ENCODE measurements around the gene TSPAN17. TPM values are rescaled to one million over a fixed set of nuclear protein-coding genes. Genes with fewer than 3 reads are reported as not detected.

TSPAN17 gene
- total RNA-seq, 2 experiments from 2014 or later = 31.5 to 39.2 TPM

DNA sequence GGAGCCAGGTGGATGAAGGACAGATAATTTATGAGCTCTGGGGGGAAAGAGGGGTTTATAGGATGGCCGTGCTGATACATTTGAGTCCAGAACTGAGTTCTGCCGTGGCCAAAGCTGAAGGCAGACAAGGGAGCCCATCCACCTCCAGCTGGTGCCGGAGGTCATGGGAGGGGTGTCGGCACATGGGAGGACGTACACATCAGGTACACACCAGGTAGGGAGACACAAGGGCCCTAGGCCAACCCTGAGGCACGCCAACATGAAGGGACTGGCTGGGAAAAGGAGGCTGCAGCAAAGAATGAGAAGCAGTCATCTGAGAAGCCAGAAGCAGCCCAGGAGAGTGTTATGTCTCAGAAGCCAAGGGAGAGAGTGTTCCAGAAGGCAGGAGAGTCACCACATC is 35.3 kb upstream of the TSPAN17 start:
- peaks cover 13% of the 10 kb centered on the region for H3K4me1 Mint-ChIP-seq
- no peaks in the 10 kb centered on the region for H3K9me3 Mint-ChIP-seq (ENCODE audit: low read depth)
- ATAC-seq = no peak
- peaks cover 57% of the 10 kb centered on the region for H3K27me3 Mint-ChIP-seq
- H3K4me3 Mint-ChIP-seq = no peak overlapping the region
- CTCF ChIA-PET = interaction anchor here (1.3 kb wide), 1 partner anchor 75 kb away, joined by 3 read pairs; the partner anchor contains the start of gene RNF44
- H3K27ac Mint-ChIP-seq = no peak overlapping the region
- no peaks in the 10 kb centered on the region for H3K36me3 Mint-ChIP-seq
- no peak for DNase-seq

DNA sequence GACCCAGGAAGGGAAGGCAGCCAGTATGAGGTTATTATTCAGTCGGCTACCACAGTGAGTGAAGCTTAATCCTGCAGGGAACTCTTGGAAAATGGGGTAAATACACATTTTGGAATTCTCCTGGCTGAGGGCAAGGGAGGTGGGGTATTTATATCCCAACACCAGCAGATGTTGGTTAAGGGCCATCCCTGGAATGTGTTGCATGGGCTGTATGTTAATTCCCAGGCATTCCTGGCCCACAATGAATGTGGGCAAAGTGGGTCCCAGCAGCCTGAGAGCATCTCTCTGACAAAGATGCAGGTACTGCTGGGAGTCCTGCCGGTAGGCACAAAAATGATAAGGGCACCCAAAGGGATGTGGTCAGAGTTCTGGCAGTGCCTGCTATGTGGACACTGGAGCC is 34.4 kb upstream of the TSPAN17 start:
- CTCF ChIA-PET = interaction anchor here (0.9 to 1.3 kb wide), 3 partner anchors 15 to 76 kb away, joined by 3 read pairs; partner anchors contain the start of gene RNF44
- DNase-seq = no peak
- no peak overlapping the region for H3K27ac Mint-ChIP-seq
- peaks cover 66% of the 10 kb centered on the region for H3K27me3 Mint-ChIP-seq
- no peak overlapping the region for H3K4me3 Mint-ChIP-seq
- ATAC-seq = no peak
- H3K36me3 Mint-ChIP-seq = no peaks in the 10 kb centered on the region
- H3K4me1 Mint-ChIP-seq = peaks cover 13% of the 10 kb centered on the region
- no peaks in the 10 kb centered on the region for H3K9me3 Mint-ChIP-seq (ENCODE audit: low read depth)

DNA sequence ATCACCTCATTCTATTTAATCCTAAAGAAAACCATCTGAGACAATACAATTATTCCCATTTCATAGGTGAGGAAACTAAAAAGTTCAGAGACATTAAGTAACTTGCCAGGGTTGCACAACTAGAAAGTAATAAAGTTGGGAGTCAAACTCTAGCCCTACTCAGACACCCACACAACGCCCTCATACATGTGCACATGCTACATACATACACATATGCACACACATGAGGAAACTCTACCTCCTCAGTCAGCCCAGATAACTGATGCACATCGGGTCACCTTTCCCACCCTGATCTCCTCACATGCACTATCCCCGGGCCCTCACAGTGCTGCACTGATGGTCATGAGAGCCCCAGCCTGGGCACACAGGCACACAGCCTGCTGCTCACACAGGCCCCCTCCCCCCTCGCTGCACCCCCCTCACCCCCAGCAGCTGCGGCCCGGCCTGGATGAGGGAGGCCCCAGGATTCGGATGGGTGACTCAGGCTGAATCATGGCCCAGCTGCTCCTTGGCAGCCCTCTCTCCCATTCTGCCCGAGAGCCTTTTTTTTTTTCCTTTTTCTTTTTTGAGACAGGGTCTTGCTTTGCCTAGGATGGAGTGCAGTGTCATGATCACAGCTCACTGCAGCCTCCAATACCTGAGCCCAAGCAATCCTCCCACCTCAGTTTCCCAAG is 32.3 kb upstream of the TSPAN17 start:
- Mint-ChIP-seq H3K4me1 (peaks cover 13% of the 10 kb centered on the region), H3K27ac (no peak overlapping the region), H3K36me3 (no peaks in the 10 kb centered on the region), H3K27me3 (peaks cover 76% of the 10 kb centered on the region), H3K4me3 (no peak overlapping the region), H3K9me3 (ENCODE audit: low read depth) (no peaks in the 10 kb centered on the region)
- DNase-seq (no peak), ATAC-seq (no peak)
- CTCF ChIA-PET = no interaction called here

DNA sequence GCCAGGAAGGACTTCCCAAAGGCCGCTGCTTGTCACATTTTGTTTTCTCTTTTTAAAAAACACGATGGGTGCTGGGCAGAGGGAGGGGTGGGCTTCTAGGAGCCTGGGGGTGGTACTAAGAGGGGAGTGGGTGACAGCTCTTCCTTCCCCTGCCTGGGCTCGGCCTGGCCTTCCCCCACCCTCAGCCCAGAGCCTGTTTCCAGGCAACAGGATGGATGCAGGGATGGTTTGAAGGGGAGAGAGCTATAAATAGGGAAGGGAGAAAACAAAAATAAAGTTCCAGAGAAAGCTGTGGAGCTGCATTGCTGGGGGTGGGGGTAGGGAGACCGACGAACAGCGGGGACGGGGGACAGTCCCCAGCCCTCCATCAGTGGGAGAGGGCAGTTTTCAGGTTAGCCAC is 30.8 kb upstream of the TSPAN17 start:
- no peak for ATAC-seq
- peaks cover 87% of the 10 kb centered on the region for H3K27me3 Mint-ChIP-seq
- H3K27ac Mint-ChIP-seq = no peak overlapping the region
- no peak overlapping the region for H3K4me3 Mint-ChIP-seq
- no peak for DNase-seq
- H3K4me1 Mint-ChIP-seq = peaks cover 14% of the 10 kb centered on the region
- CTCF ChIA-PET = interaction anchor here (1.2 kb wide), 1 partner anchor 43 kb away, joined by 3 read pairs; no protein-coding TSS in a partner anchor
- H3K36me3 Mint-ChIP-seq = no peaks in the 10 kb centered on the region
- no peaks in the 10 kb centered on the region for H3K9me3 Mint-ChIP-seq (ENCODE audit: low read depth)

DNA sequence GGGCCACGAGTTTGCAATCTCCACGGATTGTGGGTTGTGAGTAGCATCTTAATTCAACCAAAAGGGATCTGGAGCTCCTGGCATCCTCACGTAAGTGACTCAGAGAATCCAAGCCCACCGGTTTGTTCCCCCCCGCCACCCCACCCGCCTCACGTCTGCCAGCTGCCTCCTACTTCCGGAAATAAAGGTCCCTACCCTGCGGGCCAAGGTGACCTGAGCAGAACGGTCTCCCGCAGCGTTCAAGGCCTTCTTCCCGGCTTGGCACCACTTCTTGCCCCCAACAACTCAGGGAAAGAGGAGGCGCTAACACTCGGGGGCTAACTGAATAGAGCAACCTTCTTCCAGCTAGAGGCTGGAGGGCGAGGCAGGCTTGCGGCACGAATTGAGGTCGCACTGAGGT is 28.5 kb upstream of the TSPAN17 start:
- H3K27ac Mint-ChIP-seq = no peak overlapping the region

DNA sequence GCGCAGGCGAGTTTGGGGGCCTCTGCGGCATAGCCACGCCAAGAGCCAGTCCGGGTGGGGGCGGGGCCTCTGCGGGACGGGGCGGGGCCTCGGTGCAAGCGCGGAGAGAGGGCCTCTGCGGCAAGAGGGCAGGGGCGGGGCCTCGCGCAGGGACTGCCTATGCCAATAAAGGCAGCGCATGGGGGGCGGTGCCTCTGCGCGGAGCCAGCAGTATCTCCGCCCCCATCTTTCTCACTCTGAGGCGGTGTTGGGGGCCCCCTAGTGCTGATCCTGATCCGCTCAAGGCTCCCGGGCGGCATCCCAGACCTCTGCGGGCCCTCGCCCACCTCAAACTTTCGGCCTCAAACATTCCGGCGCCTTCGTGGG is 28.1 kb upstream of the TSPAN17 start:
- no peaks in the 10 kb centered on the region for H3K36me3 Mint-ChIP-seq
- peaks cover 12% of the 10 kb centered on the region for H3K4me1 Mint-ChIP-seq
- CTCF ChIA-PET = interaction anchor here (0.6 to 0.9 kb wide), 2 partner anchors 46 to 201 kb away, joined by 3 to 4 read pairs; no protein-coding TSS in a partner anchor
- H3K27ac Mint-ChIP-seq = no peak overlapping the region
- H3K27me3 Mint-ChIP-seq = peaks cover 82% of the 10 kb centered on the region
- ATAC-seq (peak; percentile 99), DNase-seq (peak; percentile 92)
- no peak overlapping the region for H3K4me3 Mint-ChIP-seq
- H3K9me3 Mint-ChIP-seq (ENCODE audit: low read depth) = no peaks in the 10 kb centered on the region

More for the DNA sequence above, 28.5 kb upstream of the TSPAN17 start:
- DNase-seq (no peak), ATAC-seq (no peak)
- H3K4me3 Mint-ChIP-seq = no peak overlapping the region
- H3K36me3 Mint-ChIP-seq = no peaks in the 10 kb centered on the region
- peaks cover 81% of the 10 kb centered on the region for H3K27me3 Mint-ChIP-seq
- H3K9me3 Mint-ChIP-seq (ENCODE audit: low read depth) = no peaks in the 10 kb centered on the region
- CTCF ChIA-PET = interaction anchor here (0.6 to 1.1 kb wide), 2 partner anchors 14 to 201 kb away, joined by 3 to 4 read pairs; no protein-coding TSS in a partner anchor
- peaks cover 12% of the 10 kb centered on the region for H3K4me1 Mint-ChIP-seq

DNA sequence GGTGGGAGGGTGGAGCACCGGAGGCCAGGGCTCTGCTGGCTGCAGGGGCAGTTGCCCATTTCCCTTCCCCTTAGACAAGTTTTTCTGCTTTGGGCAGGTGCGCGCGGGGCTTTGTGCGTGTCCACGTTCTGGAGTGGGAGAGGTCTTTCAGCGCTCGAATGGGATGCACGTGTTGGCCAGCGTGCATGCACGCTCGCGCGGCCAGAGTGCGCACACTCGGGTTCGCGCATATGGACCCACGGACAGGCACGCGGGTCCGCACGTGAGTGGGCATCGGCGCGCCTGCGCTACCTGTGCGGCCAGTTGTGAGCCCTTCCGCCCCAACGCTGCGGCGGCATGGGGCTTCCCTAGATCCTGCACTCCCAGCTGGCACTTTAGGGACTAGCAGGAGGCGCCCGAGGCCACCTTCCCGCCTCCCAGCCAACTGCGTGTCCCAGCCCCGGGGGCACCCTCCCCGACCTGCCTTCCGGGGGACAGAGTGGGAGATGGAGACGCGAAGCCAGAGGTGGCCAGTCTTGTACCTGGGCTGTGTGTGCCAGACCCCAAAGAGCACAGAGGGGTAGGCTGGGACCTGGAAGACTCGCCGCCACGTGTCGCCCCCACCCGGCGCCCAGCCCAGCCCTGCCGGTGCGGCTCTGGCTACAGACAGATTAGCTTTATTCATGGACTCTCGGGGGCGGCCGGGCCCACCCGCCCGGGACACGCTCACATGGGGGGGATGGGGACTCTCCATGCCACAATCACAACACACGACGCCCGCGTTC is 27.5 kb upstream of the TSPAN17 start:
- Mint-ChIP-seq H3K4me3 (no peak overlapping the region), H3K27ac (no peak overlapping the region), H3K4me1 (peaks cover 12% of the 10 kb centered on the region), H3K27me3 (peaks cover 84% of the 10 kb centered on the region), H3K9me3 (ENCODE audit: low read depth) (no peaks in the 10 kb centered on the region), H3K36me3 (no peaks in the 10 kb centered on the region)
- ATAC-seq = peak; percentile 3
- CTCF ChIA-PET = interaction anchor here (0.9 kb wide), 1 partner anchor 46 kb away, joined by 4 read pairs; no protein-coding TSS in a partner anchor
- DNase-seq = no peak

DNA sequence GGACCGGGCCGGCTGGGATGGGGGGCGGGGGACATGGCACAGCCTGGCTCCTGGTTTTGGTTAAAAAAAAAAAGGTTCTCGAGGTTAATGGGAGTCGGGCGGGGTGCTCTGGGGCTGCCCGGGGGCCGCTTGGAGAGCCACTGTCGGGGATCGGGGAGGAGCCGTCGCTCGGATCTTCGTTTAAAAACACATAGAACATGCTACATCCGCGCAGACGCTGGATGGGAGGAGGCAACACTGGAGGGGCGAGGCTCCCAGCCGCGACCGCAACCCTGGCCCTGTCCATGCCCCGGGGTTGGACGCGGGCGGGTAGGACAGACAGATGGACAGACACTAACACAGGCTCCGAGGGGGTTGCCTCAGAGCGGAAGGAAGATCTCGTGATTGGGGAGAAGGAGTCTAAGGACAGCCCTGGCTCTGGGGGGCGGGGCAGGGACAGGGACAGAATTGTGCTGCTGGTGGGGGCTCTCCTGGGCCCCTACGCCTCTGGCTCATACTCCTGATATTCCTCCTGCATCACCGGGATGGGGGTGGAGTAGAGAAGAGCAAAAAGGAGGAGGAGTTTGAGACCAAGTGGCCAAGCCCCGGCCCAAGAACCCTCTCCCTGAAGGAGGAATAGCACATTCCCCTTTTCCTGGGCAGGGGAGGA is 26.8 kb upstream of the TSPAN17 start:
- CTCF ChIA-PET = interaction anchor here (0.9 to 1.3 kb wide), 2 partner anchors 27 to 47 kb away, joined by 3 to 4 read pairs; partner anchors contain the start of gene TSPAN17
- Mint-ChIP-seq H3K9me3 (ENCODE audit: low read depth) (no peaks in the 10 kb centered on the region), H3K27me3 (peaks cover 80% of the 10 kb centered on the region), H3K36me3 (no peaks in the 10 kb centered on the region), H3K4me3 (peak overlapping the region; percentile 22), H3K27ac (no peak overlapping the region), H3K4me1 (peaks cover 12% of the 10 kb centered on the region)
- no peak for ATAC-seq
- no peak for DNase-seq

DNA sequence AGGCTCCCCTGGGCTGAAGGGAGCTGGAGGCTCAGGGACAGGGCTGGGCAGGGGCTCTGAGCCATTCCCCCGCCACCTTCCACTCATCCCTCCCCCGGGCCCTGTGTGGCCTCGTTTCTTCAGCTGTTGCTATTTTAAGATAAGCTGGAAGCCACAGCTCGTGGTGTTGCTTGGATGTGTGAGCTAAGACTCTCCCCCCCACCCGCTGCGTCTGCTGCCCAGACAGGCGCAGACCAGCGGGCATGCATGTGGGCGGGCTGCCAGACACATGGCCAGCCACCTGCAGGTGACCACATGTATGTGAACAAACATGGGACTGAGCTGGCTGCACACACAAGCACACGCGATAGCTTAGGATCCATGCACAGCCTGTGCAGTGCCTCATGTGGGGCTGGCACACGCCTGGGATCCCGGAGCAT is 25.6 kb upstream of the TSPAN17 start:
- no peak overlapping the region for H3K4me3 Mint-ChIP-seq
- H3K27me3 Mint-ChIP-seq = peaks cover 74% of the 10 kb centered on the region
- no peak for DNase-seq
- no peaks in the 10 kb centered on the region for H3K9me3 Mint-ChIP-seq (ENCODE audit: low read depth)
- H3K27ac Mint-ChIP-seq = no peak overlapping the region
- H3K4me1 Mint-ChIP-seq = peaks cover 12% of the 10 kb centered on the region
- no peak for ATAC-seq
- CTCF ChIA-PET = interaction anchor here (1.2 to 1.5 kb wide), 4 partner anchors 25 to 190 kb away, joined by 3 to 6 read pairs (median 4); partner anchors contain the start of gene TSPAN17
- H3K36me3 Mint-ChIP-seq = no peaks in the 10 kb centered on the region

DNA sequence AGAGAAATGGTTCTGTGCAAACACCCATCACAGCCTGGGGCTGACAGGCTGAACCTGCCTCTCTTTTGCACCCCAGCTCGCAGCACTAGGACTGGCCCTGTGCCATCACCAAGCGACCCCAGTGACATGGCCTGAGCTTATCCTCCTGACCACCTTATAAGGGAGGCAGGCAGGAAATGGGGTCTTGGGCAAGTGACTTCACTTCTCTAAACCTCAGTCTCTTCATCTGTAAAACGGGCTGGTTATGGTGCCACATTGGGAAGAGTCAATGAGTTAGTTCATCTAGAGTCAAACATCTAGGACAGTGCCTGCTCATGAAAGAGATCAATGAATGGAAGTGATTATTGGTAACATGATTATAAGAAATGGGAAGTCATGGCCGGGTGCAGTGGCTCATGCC is 23.1 kb upstream of the TSPAN17 start:
- DNase-seq = no peak
- H3K4me1 Mint-ChIP-seq = peaks cover 18% of the 10 kb centered on the region
- CTCF ChIA-PET = interaction anchor here (0.6 kb wide), 1 partner anchor 206 kb away, joined by 3 read pairs; no protein-coding TSS in a partner anchor

DNA sequence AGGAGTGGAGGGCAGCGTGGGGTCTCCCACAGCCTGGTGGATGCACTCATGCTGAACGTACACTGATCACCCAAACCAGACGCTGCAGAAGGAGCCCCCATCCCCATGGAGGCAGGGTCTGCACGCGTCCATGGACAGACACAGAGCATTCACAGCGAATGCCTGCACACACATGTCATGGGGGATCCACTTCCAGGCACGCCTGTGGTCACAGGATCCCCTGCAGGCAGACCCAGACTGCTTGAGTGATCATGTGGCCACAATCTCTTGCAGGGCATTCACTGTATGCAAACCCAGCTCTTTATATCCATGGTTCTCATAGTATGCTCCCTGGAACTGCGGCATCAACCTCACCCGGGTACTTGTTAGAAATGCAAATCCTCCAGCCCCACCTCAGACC is 22.3 kb upstream of the TSPAN17 start:
- no peak for DNase-seq
- CTCF ChIA-PET = interaction anchor here (1.0 kb wide), 1 partner anchor 27 kb away, joined by 3 read pairs; no protein-coding TSS in a partner anchor
- Mint-ChIP-seq H3K4me1 (peaks cover 16% of the 10 kb centered on the region), H3K27me3 (peaks cover 68% of the 10 kb centered on the region), H3K36me3 (no peaks in the 10 kb centered on the region), H3K9me3 (ENCODE audit: low read depth) (no peaks in the 10 kb centered on the region), H3K4me3 (no peak overlapping the region), H3K27ac (no peak overlapping the region)
- ATAC-seq = no peak

More for the DNA sequence above, 23.1 kb upstream of the TSPAN17 start:
- ATAC-seq = no peak
- Mint-ChIP-seq H3K4me3 (no peak overlapping the region), H3K27ac (no peak overlapping the region), H3K9me3 (ENCODE audit: low read depth) (no peaks in the 10 kb centered on the region), H3K27me3 (peaks cover 69% of the 10 kb centered on the region), H3K36me3 (no peaks in the 10 kb centered on the region)

DNA sequence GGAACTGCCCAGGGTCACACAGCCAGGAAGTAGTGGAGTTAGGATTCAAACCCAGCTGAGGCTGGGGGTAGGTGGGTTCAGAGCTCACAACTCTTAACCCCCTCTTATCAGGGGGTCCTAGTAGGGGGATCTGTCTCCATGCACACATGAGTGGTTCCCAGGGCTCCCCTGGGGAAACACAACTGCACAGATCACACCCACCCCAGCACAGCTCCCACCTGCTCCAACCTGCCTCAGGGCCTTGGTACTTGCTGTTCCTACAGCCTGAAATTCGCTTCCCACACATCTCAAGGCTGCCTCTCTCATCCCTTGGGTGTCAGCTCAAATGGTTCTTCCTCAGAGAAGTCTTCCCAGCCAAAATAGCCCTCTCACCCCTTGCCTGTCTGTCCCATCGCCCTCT is 21.8 kb upstream of the TSPAN17 start:
- ATAC-seq = no peak
- Mint-ChIP-seq H3K27me3 (peaks cover 65% of the 10 kb centered on the region), H3K36me3 (no peaks in the 10 kb centered on the region), H3K9me3 (ENCODE audit: low read depth) (no peaks in the 10 kb centered on the region), H3K4me3 (no peak overlapping the region), H3K27ac (no peak overlapping the region), H3K4me1 (peaks cover 11% of the 10 kb centered on the region)
- CTCF ChIA-PET = interaction anchor here (1.0 kb wide), 1 partner anchor 28 kb away, joined by 3 read pairs; no protein-coding TSS in a partner anchor
- DNase-seq = no peak
